ENCODE results near the gene NDST1.
"Not testable (repeated sequence)": the region's sequence is repeated elsewhere in the genome, so short reads cannot be mapped to it uniquely, and the experiment has no call there.

The NDST1 gene

GRCh38 chr5:150512368-150512747 lies 4.4 kb downstream of the NDST1 start:
- peak; percentile 58 for DNase-seq (ENCODE audit: low read depth)
- H3K4me3 ChIP-seq (ENCODE audit: low read length), result no peak overlapping the region

GRCh38 chr5:150513375-150514309 lies 5.7 kb downstream of the NDST1 start:
- TF ChIP-seq CTCF (conservative IDR thresholded peaks at IDR 0.05; ENCODE audit: low read length), result peak; percentile 30
- no peak for DNase-seq (ENCODE audit: low read depth)
- H3K4me3 ChIP-seq (ENCODE audit: low read length), result no peak overlapping the region

More at GRCh38 chr5:150512368-150512747, 4.4 kb downstream of the NDST1 start:
- TF ChIP-seq CTCF (conservative IDR thresholded peaks at IDR 0.05; ENCODE audit: low read length), result no peak

- peak; percentile 42 for DNase-seq (ENCODE audit: low read depth)
- no peak for TF ChIP-seq CTCF (conservative IDR thresholded peaks at IDR 0.05; ENCODE audit: low read length)
- no peak overlapping the region for H3K4me3 ChIP-seq (ENCODE audit: low read length)
These were observed 6.8 kb downstream of the NDST1 start for GRCh38 chr5:150514708-150515211.

- DNase-seq (ENCODE audit: low read depth), result peak; percentile 93
- H3K4me3 ChIP-seq (ENCODE audit: low read length), result no peak overlapping the region
- TF ChIP-seq CTCF (conservative IDR thresholded peaks at IDR 0.05; ENCODE audit: low read length), result no peak
These were observed 7.5 kb downstream of the NDST1 start for GRCh38 chr5:150515446-150515845.

- peak; percentile 76 for DNase-seq (ENCODE audit: low read depth)
- TF ChIP-seq CTCF (conservative IDR thresholded peaks at IDR 0.05; ENCODE audit: low read length), result no peak
These were observed 8.1 kb downstream of the NDST1 start for GRCh38 chr5:150516011-150516410.

GRCh38 chr5:150517272-150518152 lies 9.6 kb downstream of the NDST1 start:
- no peak overlapping the region for H3K4me3 ChIP-seq (ENCODE audit: low read length)
- DNase-seq (ENCODE audit: low read depth), result peak; percentile 97
- TF ChIP-seq CTCF (conservative IDR thresholded peaks at IDR 0.05; ENCODE audit: low read length), result no peak

More at GRCh38 chr5:150516011-150516410, 8.1 kb downstream of the NDST1 start:
- no peak overlapping the region for H3K4me3 ChIP-seq (ENCODE audit: low read length)

GRCh38 chr5:150518712-150519559 lies 11.0 kb downstream of the NDST1 start:
- not testable (repeated sequence) for DNase-seq (ENCODE audit: low read depth); H3K4me3 ChIP-seq (ENCODE audit: low read length)

Data from AG10803 (cell line).